Measurements from ENCODE around the gene HIPK2. TPM values are rescaled to one million over a fixed set of nuclear protein-coding genes. Genes with fewer than 3 reads are reported as not detected.

HIPK2 gene
- total and polyA plus RNA-seq, 2 donors (not counting 3 experiments of a cell fraction or from before 2014, with no cell fraction given), result 9.0 to 43.8 TPM

- Histone ChIP-seq H3K9ac (replicated peaks; ENCODE audit: extremely low read depth, insufficient read depth, low read length) (no peak overlapping the region), H3K79me2 (ENCODE audit: control insufficient read depth, insufficient read depth, low read length) (peaks cover 2% of the 10 kb centered on the region), H3K4me3 (replicated peaks in 1 of 3; ENCODE audit: insufficient read depth in 1 of 3, low read depth in 1 of 3, low read length in 3 of 3) (no peak overlapping the region), H3K4me1 (ENCODE audit: control insufficient read depth, extremely low read depth, insufficient read depth, low read length) (no peaks in the 10 kb centered on the region), H3K4me2 (ENCODE audit: insufficient read depth, low read length) (no peak overlapping the region), H3K9me3 (replicated peaks; ENCODE audit: control insufficient read depth, insufficient read depth, low read length) (no peaks in the 10 kb centered on the region), H3K36me3 (ENCODE audit: control insufficient read depth in 2 of 2, extremely low read depth in 1 of 2, insufficient read depth in 2 of 2, low read length in 2 of 2) (peaks cover 11 to 22% of the 10 kb centered on the region in 2 experiments), H3K27ac (ENCODE audit: insufficient read depth, low read depth, low read length) (no peak overlapping the region), H3K9me1 (replicated peaks; ENCODE audit: control insufficient read depth, extremely low read depth, insufficient read depth, low read length) (no peaks in the 10 kb centered on the region), H3K27me3 (ENCODE audit: control insufficient read depth in 2 of 2, insufficient read depth in 2 of 2, low read length in 2 of 2) (no peaks in the 10 kb centered on the region), H4K20me1 (replicated peaks; ENCODE audit: control insufficient read depth, extremely low read depth, insufficient read depth, low read length) (no peaks in the 10 kb centered on the region), H2AFZ (ENCODE audit: low read depth, low read length) (no peak overlapping the region)
- ChIA-PET CTCF (interaction anchor here (0.9 to 1.6 kb wide), 2 partner anchors 9 to 26 kb away, joined by 3 to 4 read pairs; no protein-coding TSS in a partner anchor), POLR2A (no interaction called here)
- DNase-seq (ENCODE audit: low read depth, low spot score), result no peak
- dilution Hi-C loops (cut with MboI; ENCODE audit: extremely low pct_ligation_motif_present, low sequenced_read_pairs) (no loop called here), intact Hi-C loops (cut with micrococcal nuclease) (no loop called here)
- no peak for FAIRE-seq
- BruUV-seq (replicated peaks), result no TSS peak
- TF ChIP-seq POLR2AphosphoS5 (IDR thresholded peaks at IDR 0.05; ENCODE audit: insufficient read depth, low read depth, low read length) (no peak), JUN (IDR thresholded peaks at IDR 0.05; ENCODE audit: borderline replicate concordance, insufficient read depth, insufficient read length, low read depth) (no peak), GATA2 (IDR thresholded peaks at IDR 0.05; ENCODE audit: insufficient read depth, insufficient read length, low read depth, low read length) (no peak), FOS (IDR thresholded peaks at IDR 0.05; ENCODE audit: borderline replicate concordance, insufficient read depth, low read length) (no peak), MAX (IDR thresholded peaks at IDR 0.05; ENCODE audit: insufficient read depth, insufficient read length) (no peak), POLR2A (IDR thresholded peaks at IDR 0.05; ENCODE audit: low read depth, low read length) (no peak), EZH2 (IDR thresholded peaks at IDR 0.05; ENCODE audit: borderline replicate concordance, low read depth, low read length, severe bottlenecking) (no peak), CTCF (IDR thresholded peaks at IDR 0.05; ENCODE audit: extremely low read depth in 1 of 2, insufficient read depth in 1 of 2, low read depth in 1 of 2, low read length in 2 of 2) (no peak), MYC (IDR thresholded peaks at IDR 0.05; ENCODE audit: low read depth, low read length) (no peak)
Observed at GRCh38 chr7:139627831-139628230, 150.0 kb downstream of the HIPK2 start.

Measured in endothelial cell of umbilical vein (primary cell).